DND-41 (cell line): ENCODE results near the gene ORC5.

Source experiments
- EZH2 ChIP-seq: IDR thresholded peaks from 3 replicates; pipeline ENCODE4 v1.6.1; 2012; ENCODE audit warnings: borderline replicate concordance, low read depth, mild to moderate bottlenecking, moderate library complexity, low read length, inconsistent platforms; ENCODE audit not compliant: severe bottlenecking
- TF ChIP-seq, protein P1 (sequence below): IDR thresholded peaks from 2 replicates; pipeline ENCODE4 v1.5.1; 2012; ENCODE audit warnings: borderline replicate concordance, low read length, moderate library complexity, mild to moderate bottlenecking; ENCODE audit not compliant: poor library complexity, severe bottlenecking; ENCODE audit errors: extremely low read depth

DNA sequence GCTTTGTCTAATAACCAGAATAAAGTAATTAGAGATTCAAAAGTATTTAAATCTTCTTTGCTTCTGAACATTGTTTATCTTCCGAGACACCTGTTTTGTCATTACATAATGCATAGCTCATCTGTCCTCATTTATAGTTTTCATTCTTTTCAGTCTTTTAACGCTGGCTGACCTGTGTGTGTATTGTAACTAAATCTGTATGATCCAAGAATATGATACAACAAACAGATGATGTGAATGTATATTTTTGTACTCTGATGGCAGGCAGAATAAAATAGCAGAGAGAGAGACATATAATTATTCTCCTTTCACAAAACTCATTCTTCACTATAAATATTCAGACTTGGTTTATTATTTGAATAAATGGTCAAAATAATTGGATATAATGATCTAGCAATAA is 80.6 kb downstream of the ORC5 start:
- TF ChIP-seq, protein P1, sequence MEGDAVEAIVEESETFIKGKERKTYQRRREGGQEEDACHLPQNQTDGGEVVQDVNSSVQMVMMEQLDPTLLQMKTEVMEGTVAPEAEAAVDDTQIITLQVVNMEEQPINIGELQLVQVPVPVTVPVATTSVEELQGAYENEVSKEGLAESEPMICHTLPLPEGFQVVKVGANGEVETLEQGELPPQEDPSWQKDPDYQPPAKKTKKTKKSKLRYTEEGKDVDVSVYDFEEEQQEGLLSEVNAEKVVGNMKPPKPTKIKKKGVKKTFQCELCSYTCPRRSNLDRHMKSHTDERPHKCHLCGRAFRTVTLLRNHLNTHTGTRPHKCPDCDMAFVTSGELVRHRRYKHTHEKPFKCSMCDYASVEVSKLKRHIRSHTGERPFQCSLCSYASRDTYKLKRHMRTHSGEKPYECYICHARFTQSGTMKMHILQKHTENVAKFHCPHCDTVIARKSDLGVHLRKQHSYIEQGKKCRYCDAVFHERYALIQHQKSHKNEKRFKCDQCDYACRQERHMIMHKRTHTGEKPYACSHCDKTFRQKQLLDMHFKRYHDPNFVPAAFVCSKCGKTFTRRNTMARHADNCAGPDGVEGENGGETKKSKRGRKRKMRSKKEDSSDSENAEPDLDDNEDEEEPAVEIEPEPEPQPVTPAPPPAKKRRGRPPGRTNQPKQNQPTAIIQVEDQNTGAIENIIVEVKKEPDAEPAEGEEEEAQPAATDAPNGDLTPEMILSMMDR = no peak
- no peak for TF ChIP-seq EZH2
